ENCODE data around the gene PSEN1.

DNA sequence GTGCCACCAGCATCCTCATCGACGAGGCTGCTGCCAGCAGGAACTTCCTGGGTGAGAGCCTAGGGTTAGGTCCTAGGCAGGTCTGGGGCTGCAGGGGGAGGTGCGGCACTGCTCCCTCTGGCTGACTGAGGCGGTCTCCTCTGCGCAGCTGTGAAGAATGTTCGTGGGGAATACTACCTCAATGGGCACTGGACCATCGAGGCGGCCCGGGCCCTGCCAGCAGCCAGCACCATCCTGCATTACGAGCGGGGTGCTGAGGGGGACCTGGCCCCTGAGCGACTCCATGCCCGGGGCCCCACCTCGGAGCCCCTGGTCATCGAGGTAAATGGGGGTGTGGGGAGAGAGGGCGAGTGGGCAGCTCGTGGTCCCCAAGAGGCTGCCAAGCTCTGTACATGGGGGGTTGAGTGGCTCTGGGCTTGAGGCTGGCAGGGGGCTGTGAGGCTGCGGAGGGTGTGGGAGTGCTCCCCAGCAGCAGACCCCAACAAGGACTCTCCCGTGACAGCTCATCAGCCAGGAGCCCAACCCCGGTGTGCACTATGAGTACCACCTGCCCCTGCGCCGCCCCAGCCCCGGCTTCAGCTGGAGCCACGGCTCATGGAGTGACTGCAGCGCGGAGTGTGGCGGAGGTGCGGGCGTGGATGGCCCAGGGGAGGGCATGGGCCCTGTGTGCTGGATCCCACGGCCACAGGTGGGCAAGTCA is 115.4 kb downstream of the PSEN1 start:
- TF ChIP-seq, protein P1, sequence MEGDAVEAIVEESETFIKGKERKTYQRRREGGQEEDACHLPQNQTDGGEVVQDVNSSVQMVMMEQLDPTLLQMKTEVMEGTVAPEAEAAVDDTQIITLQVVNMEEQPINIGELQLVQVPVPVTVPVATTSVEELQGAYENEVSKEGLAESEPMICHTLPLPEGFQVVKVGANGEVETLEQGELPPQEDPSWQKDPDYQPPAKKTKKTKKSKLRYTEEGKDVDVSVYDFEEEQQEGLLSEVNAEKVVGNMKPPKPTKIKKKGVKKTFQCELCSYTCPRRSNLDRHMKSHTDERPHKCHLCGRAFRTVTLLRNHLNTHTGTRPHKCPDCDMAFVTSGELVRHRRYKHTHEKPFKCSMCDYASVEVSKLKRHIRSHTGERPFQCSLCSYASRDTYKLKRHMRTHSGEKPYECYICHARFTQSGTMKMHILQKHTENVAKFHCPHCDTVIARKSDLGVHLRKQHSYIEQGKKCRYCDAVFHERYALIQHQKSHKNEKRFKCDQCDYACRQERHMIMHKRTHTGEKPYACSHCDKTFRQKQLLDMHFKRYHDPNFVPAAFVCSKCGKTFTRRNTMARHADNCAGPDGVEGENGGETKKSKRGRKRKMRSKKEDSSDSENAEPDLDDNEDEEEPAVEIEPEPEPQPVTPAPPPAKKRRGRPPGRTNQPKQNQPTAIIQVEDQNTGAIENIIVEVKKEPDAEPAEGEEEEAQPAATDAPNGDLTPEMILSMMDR (optimal IDR thresholded peaks at IDR 0.05 in 1 of 3, IDR thresholded peaks at IDR 0.05 in 1 of 3, conservative IDR thresholded peaks at IDR 0.05 in 1 of 3; ENCODE audit: extremely low read depth in 1 of 3, insufficient read depth in 2 of 3, low read length in 3 of 3): no peak
- no peak for TF ChIP-seq EZH2 (IDR thresholded peaks at IDR 0.05; ENCODE audit: low read length)
